Neutrophil (primary cell): ENCODE measurements around the gene MKRN2OS.

Experiments used
- H3K27ac ChIP-seq: fragments of 200-600 bp; sonication (generic); 2 replicates; pipeline ENCODE4 v1.5.1; 2016; ENCODE audit warnings: mild to moderate bottlenecking, moderate library complexity
- H3K27me3 ChIP-seq: fragments of 200-600 bp; sonication (generic); 2 replicates; pipeline ENCODE4 v1.6.0; 2016; ENCODE audit warnings: mild to moderate bottlenecking
- H3K36me3 ChIP-seq: fragments of 200-600 bp; sonication (generic); 2 replicates; pipeline ENCODE4 v1.5.1; 2017
- H3K4me1 ChIP-seq, 2 experiments: fragments of 200-600 bp in 1 of 2; sonication (generic) in 1 of 2; 1 replicate in 1 of 2; 2 replicates in 1 of 2; pipeline versions ENCODE4 v1.5.1 to v1.6.1; 2013 to 2016; ENCODE audit warnings: low read depth in 1 of 2, low read length in 1 of 2, mild to moderate bottlenecking in 1 of 2, moderate library complexity in 1 of 2; ENCODE audit not compliant: control insufficient read depth in 1 of 2, insufficient read depth in 1 of 2
- H3K4me3 ChIP-seq, 2 experiments: fragments of 200-600 bp in 1 of 2; sonication (generic) in 1 of 2; 1 replicate in 1 of 2; 2 replicates in 1 of 2; pipeline ENCODE4 v1.5.1; 2013 to 2016; ENCODE audit warnings: low read depth in 1 of 2, low read length in 1 of 2, mild to moderate bottlenecking in 1 of 2, moderate library complexity in 1 of 2
- H3K9me3 ChIP-seq: fragments of 200-600 bp; sonication (generic); 2 replicates; pipeline ENCODE4 v1.5.1; 2016
- CTCF ChIP-seq: fragments of 200-600 bp; sonication (generic); IDR thresholded peaks from 2 replicates; pipeline ENCODE4 v1.5.1; 2016; ENCODE audit warnings: antibody characterized with exemption

MKRN2OS gene

DNA sequence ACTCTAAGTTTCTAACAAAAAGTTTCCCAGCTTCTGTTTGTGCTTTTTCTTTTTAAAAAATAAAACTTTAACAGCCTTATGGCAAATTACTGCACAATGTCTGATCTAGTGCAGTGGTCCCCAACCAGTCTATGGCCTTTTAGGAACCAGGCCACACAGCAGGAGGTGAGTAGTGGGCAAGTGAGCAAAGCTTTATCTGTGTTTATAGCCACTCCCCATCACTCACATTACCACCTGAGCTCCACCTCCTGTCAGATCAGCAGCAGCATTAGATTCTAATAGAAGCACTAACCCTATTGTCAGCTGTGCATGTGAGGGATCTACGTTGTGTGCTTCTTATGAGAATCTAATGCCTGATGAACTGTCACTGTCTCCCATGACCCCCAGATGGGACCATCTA is 17.2 kb upstream of the MKRN2OS start:
- H3K9me3 ChIP-seq = no peaks in the 10 kb centered on the region
- H3K4me1 ChIP-seq = peaks cover 32 to 35% of the 10 kb centered on the region in 2 experiments
- no peak for TF ChIP-seq CTCF
- H3K36me3 ChIP-seq = no peaks in the 10 kb centered on the region
- H3K27me3 ChIP-seq = no peaks in the 10 kb centered on the region
- H3K27ac ChIP-seq = no peak overlapping the region
- no peak overlapping the region for H3K4me3 ChIP-seq

DNA sequence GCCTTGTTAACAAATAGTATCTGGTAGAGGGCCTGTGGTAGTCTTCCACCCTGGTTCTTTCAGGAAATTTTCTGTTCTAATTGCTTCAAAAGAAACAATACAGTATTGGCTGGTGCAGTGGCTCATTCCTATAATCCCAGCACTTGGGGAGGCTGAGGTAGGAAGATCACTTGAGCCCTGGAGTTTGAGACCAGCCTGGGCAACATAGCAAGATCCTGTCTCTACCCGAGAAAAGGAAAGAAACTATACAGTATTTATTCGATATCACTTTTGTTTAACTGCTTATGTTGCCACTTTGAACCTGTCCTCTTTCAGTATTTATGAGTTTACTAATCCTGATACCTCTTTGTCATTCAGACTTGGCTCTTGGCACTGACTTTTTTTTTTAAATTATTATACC is 16.1 kb upstream of the MKRN2OS start:
- no peak overlapping the region for H3K27ac ChIP-seq
- H3K36me3 ChIP-seq = no peaks in the 10 kb centered on the region
- no peak overlapping the region for H3K4me3 ChIP-seq
- H3K27me3 ChIP-seq = no peaks in the 10 kb centered on the region
- no peak for TF ChIP-seq CTCF
- H3K9me3 ChIP-seq = no peaks in the 10 kb centered on the region
- H3K4me1 ChIP-seq = peaks cover 37 to 41% of the 10 kb centered on the region in 2 experiments

- peaks cover 6% of the 10 kb centered on the region for H3K27me3 ChIP-seq
- no peak for TF ChIP-seq CTCF
- H3K4me1 ChIP-seq = peaks cover 44 to 47% of the 10 kb centered on the region in 2 experiments
- H3K4me3 ChIP-seq = no peak overlapping the region
- H3K27ac ChIP-seq = no peak overlapping the region
- H3K9me3 ChIP-seq = no peaks in the 10 kb centered on the region
- H3K36me3 ChIP-seq = no peaks in the 10 kb centered on the region
These were observed 15.3 kb upstream of the MKRN2OS start for GRCh38 chr3:12560505-12561190.

GRCh38 chr3:12559520-12559919 is 14.2 kb upstream of the MKRN2OS start:
- no peaks in the 10 kb centered on the region for H3K9me3 ChIP-seq
- H3K4me1 ChIP-seq = peaks cover 44 to 45% of the 10 kb centered on the region in 2 experiments
- no peak overlapping the region for H3K4me3 ChIP-seq
- TF ChIP-seq CTCF = no peak
- peaks cover 18% of the 10 kb centered on the region for H3K27me3 ChIP-seq
- H3K36me3 ChIP-seq = no peaks in the 10 kb centered on the region
- H3K27ac ChIP-seq = no peak overlapping the region

DNA sequence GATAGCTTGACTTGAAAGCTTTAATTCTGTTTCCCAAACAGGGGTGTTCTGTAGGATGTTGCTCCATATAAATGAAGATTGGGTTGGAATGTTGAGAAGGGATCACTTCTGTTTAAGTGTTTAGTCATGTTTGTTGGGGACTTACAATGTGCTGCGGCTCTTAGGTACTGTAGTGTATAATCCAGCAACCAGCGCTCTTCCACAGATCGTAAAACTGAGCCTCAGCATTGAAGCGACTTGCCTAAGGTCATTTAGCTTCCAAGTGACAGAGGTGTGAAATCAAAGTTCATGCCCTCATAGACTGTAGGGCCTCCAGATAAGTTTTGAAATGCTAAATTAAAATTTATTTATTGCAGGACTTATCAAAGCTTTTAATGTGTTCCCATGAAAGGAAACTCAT is 13.4 kb upstream of the MKRN2OS start:
- TF ChIP-seq CTCF = no peak
- Histone ChIP-seq H3K27me3 (peaks cover 26% of the 10 kb centered on the region), H3K27ac (no peak overlapping the region), H3K36me3 (no peaks in the 10 kb centered on the region), H3K4me1 (peaks cover 50% of the 10 kb centered on the region in 2 experiments), H3K4me3 (no peak overlapping the region), H3K9me3 (no peaks in the 10 kb centered on the region)
